ENCODE data around the gene HMGB2. TPM values are rescaled to one million over a fixed set of nuclear protein-coding genes. Genes with fewer than 3 reads are reported as not detected.

Gene HMGB2
- total RNA-seq, 2 donors from 2014 or later = 16.2 to 18.7 TPM

GRCh38 chr4:173332963-173333657 is 1.0 kb downstream of the HMGB2 start:
- TF ChIP-seq POLR2A (IDR thresholded peaks at IDR 0.05) (no peak), CTCF (IDR thresholded peaks at IDR 0.05) (no peak)
- peaks cover 20% of the 10 kb centered on the region for H3K4me1 ChIP-seq
- WGBS, 2 donors = 6 to 8% methylated on average over 21 of the region's 21 CpGs
- ATAC-seq = no peak
- H3K36me3 ChIP-seq (replicated peaks in 1 of 2; ENCODE audit: insufficient read depth in 1 of 2, low read depth in 2 of 2) = no peaks in the 10 kb centered on the region
- peak overlapping the region; percentile 85 to 99 (median 96) for H3K27ac ChIP-seq
- H3K4me3 ChIP-seq = peak overlapping the region; percentile 71 to 72
- no peaks in the 10 kb centered on the region for H3K9me3 ChIP-seq
- intact Hi-C loops (cut with DNase I) = no loop called here
- no peaks in the 10 kb centered on the region for H3K27me3 ChIP-seq
- peak in 1 of 4 donors; percentile 24 for DNase-seq

GRCh38 chr4:173332021-173332487 is 2.1 kb downstream of the HMGB2 start:
- H3K9me3 ChIP-seq = no peaks in the 10 kb centered on the region
- no peak for ATAC-seq
- TF ChIP-seq POLR2A (IDR thresholded peaks at IDR 0.05) = no peak
- no peak for TF ChIP-seq CTCF (IDR thresholded peaks at IDR 0.05)
- 52 to 61% methylated on average over 6 of the region's 6 CpGs for WGBS, 2 donors
- no peaks in the 10 kb centered on the region for H3K36me3 ChIP-seq (replicated peaks in 1 of 2; ENCODE audit: insufficient read depth in 1 of 2, low read depth in 2 of 2)
- peak overlapping the region in 1 of 4 donors; percentile 99 for H3K27ac ChIP-seq
- peaks cover 20% of the 10 kb centered on the region for H3K4me1 ChIP-seq
- intact Hi-C loops (cut with DNase I) = no loop called here
- H3K27me3 ChIP-seq = no peaks in the 10 kb centered on the region
- no peak overlapping the region for H3K4me3 ChIP-seq
- DNase-seq = no peak

GRCh38 chr4:173330590-173330989 is 3.6 kb downstream of the HMGB2 start:
- no peak overlapping the region for H3K4me3 ChIP-seq
- H3K27ac ChIP-seq = no peak overlapping the region
- no peaks in the 10 kb centered on the region for H3K36me3 ChIP-seq (replicated peaks in 1 of 2; ENCODE audit: insufficient read depth in 1 of 2, low read depth in 2 of 2)
- TF ChIP-seq CTCF (IDR thresholded peaks at IDR 0.05) (no peak), POLR2A (IDR thresholded peaks at IDR 0.05) (no peak)
- WGBS, 2 donors = 90 to 91% methylated on average over 2 of the region's 2 CpGs
- DNase-seq (no peak), ATAC-seq (no peak)
- intact Hi-C loops (cut with DNase I) = no loop called here
- peaks cover 19% of the 10 kb centered on the region for H3K4me1 ChIP-seq
- no peaks in the 10 kb centered on the region for H3K9me3 ChIP-seq
- no peaks in the 10 kb centered on the region for H3K27me3 ChIP-seq

GRCh38 chr4:173328236-173328901 is 5.8 kb downstream of the HMGB2 start:
- WGBS, 2 donors = 85 to 88% methylated on average over 5 of the region's 5 CpGs
- Histone ChIP-seq H3K27ac (no peak overlapping the region), H3K27me3 (no peaks in the 10 kb centered on the region), H3K4me3 (no peak overlapping the region), H3K4me1 (peaks cover 15% of the 10 kb centered on the region), H3K9me3 (no peaks in the 10 kb centered on the region), H3K36me3 (replicated peaks in 1 of 2; ENCODE audit: insufficient read depth in 1 of 2, low read depth in 2 of 2) (no peaks in the 10 kb centered on the region)
- TF ChIP-seq CTCF (IDR thresholded peaks at IDR 0.05) = no peak
- TF ChIP-seq POLR2A (IDR thresholded peaks at IDR 0.05) = no peak
- DNase-seq = no peak
- intact Hi-C loops (cut with DNase I) = loop anchor here (10.0 kb wide), 1 partner anchor 166 kb away; no protein-coding TSS in a partner anchor
- ATAC-seq = no peak

Data from body of pancreas (tissue), 4 donors.